Heart left ventricle (tissue), 16 donors: ENCODE data around the gene SLC23A3. TPM values are rescaled to one million over a fixed set of nuclear protein-coding genes. Genes with fewer than 3 reads are reported as not detected.
A peak's percentile ranks its signal among the peaks of the same experiment; 100 is the strongest.

ENCODE experiments used
- ATAC-seq, 4 donors: fragments of 200-7000 bp; cut with Tn5 transposase; one replicate each; pipeline ENCODE4 v1.9.1; 2020 to 2022; ENCODE audit warnings: moderate library complexity in 4 of 4, mild to moderate bottlenecking in 3 of 4, moderate number of reproducible peaks in 1 of 4
- DNase-seq, 5 donors: peaks; one replicate each; pipeline ENCODE4 v3.0.0-alpha.2; 2020
- H3K27ac ChIP-seq, 12 donors: fragments of 200-600 bp; sonication (generic) in 4 of 12; one replicate each; pipeline versions ENCODE4 v1.5.0 to v1.8.0; 2016 to 2022; ENCODE audit warnings: mild to moderate bottlenecking in 2 of 12
- H3K27me3 ChIP-seq, 9 donors: fragments of 200-600 bp; sonication (generic) in 2 of 9; one replicate each; pipeline versions ENCODE4 v1.5.1 to v1.8.0; 2016 to 2022; ENCODE audit warnings: mild to moderate bottlenecking in 3 of 9
- H3K36me3 ChIP-seq, 9 donors: fragments of 200-600 bp; sonication (generic) in 2 of 9; one replicate each; pipeline versions ENCODE4 v1.5.0 to v1.8.0; 2018 to 2022; ENCODE audit warnings: mild to moderate bottlenecking in 2 of 9
- H3K4me1 ChIP-seq, 12 donors: fragments of 200-600 bp; sonication (generic) in 4 of 12; one replicate each; pipeline versions ENCODE4 v1.5.0 to v1.8.0; 2016 to 2022; ENCODE audit warnings: mild to moderate bottlenecking in 3 of 12
- H3K4me3 ChIP-seq, 12 donors: fragments of 200-600 bp; sonication (generic) in 4 of 12; one replicate each; pipeline versions ENCODE4 v1.5.0 to v1.8.0; 2017 to 2022; ENCODE audit warnings: mild to moderate bottlenecking in 9 of 12, moderate library complexity in 4 of 12
- H3K9me3 ChIP-seq, 12 donors: fragments of 200-600 bp; sonication (generic) in 4 of 12; one replicate each; pipeline versions ENCODE4 v1.5.0 to v1.8.0; 2016 to 2022; ENCODE audit warnings: mild to moderate bottlenecking in 1 of 12
- CTCF ChIP-seq, 12 donors: fragments of 200-600 bp; sonication (generic) in 4 of 12; IDR thresholded peaks; one replicate each; pipeline versions ENCODE4 v1.5.0 to v1.8.0; 2018 to 2022; ENCODE audit warnings: antibody characterized with exemption in 12 of 12, mild to moderate bottlenecking in 5 of 12
- POLR2A ChIP-seq, 2 donors: fragments of 450-650 bp; IDR thresholded peaks; one replicate each; pipeline ENCODE4 v1.6.1; 2017; ENCODE audit warnings: antibody characterized with exemption in 2 of 2, mild to moderate bottlenecking in 2 of 2, moderate library complexity in 2 of 2
- whole genome bisulfite sequencing, 4 donors: extraction: QIAGEN DNeasy Blood & Tissue Kit in 2 of 4; methylation state at CpG; one replicate each; pipeline versions ENCODE4 v1.1.5 to v1.1.7; 2013 to 2018; 5-methylcytosine and 5-hydroxymethylcytosine counted together
- intact Hi-C, 10 donors: fragments of 100-400 bp; cut with DNase I; formaldehyde crosslinking; loops; one replicate each; pipeline versions ENCODE4 v1.11.1 to v1.14.2; 2022
- polyA plus RNA-seq, 2 donors: library from polyadenylated mRNA; stranded (reverse); fragments of 200-250 nt; gene quantifications; one replicate each; pipeline ENCODE4 v1.2.3, GENCODE V29; 2013
- total RNA-seq, 9 donors: library from RNA; depleted of rRNA in 2 of 9; stranded (reverse); fragments of >200 nt in 2 of 9; fragmentation: NEBNext Ultra II Directional in 3 of 9; extraction: Animal tissue kit (Norgen Biotek cat#: 25700) in 3 of 9; gene quantifications; one replicate each; pipeline versions ENCODE4 v1.1.0 to v1.2.4, GENCODE V29; 2016 to 2023
- donor health status: ischemic (EF 13 %, LVEDD 7.1; RV severe dilation, severe dysfunction).
- donor health status: healthy with polysubstance abuse.
- donor health status: DM: no; HTN: yes; CAD: no.
- donor health status: DM: no; HTN: no; CAD: no.
- donor health status: ischemic (EF 25% LVEDD 6.9; RV normal size, moderate dysfunction).
- donor health status: ischemic (EF 25% LVEDD 5.7; RV mildly dilated, moderate dysfunction).
- donor health status: healthy.
- donor health status: DM: yes; HTN: yes; CAD: no.
- donor health status: ischemic (EF 35%, LVEDD 5.7; RV mildly dilated, moderate dysfunction).
- donor health status: nonischemic (EF 11% LVEDD 7.7; RV severe dilation, severe dysfunction).
- donor health status: DM: yes; HTN: yes; CAD: no.
- donor health status: PGD.
- donor health status: ischemic (EF 29% LVEDD 5.4; RV normal size, mild dysfunction).
- donor health status: nonischemic (EF 23%, LVEDD 6.1; RV moderate dilation, normal function).

SLC23A3 gene
- total and polyA plus RNA-seq, 11 donors: 0.12 to 0.92 (median 0.44) TPM; not detected in 1

DNA sequence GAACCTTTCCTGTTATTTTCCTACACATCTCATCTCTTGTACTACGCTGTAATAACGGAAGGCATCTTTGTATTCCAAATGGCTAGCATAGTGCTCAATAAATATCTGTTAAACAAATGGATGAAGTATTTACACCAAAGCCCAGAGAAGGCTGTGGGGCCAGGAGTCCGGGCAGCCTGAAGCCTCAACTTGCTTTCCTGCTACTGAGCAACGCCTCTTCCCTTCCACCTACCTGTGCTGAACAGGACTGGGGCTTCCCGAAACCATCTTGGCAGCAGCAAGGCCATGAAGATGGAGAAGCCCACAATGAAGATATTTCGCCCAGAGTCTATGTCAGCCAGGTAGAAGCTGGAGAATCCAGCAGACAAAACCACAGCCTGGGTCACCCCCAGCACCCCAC, 6.7 kb downstream of the SLC23A3 start:
- intact Hi-C loops: loop anchor here in 6 of 10 donors (5.0 to 10.0 kb wide), 3 partner anchors 44 to 222 kb away; partner anchors contain the start of genes DNPEP (in 3 of the 6) and ZFAND2B (in 3 of the 6)
- DNase-seq (no peak), ATAC-seq (no peak)
- Histone ChIP-seq H3K27ac (no peak overlapping the region), H3K4me1 (peaks cover 0 to 15% (median 10%) of the 10 kb centered on the region in 12 donors), H3K27me3 (no peaks in the 10 kb centered on the region), H3K9me3 (no peaks in the 10 kb centered on the region), H3K36me3 (no peaks in the 10 kb centered on the region), H3K4me3 (no peak overlapping the region)
- 92 to 97% (median 95%) methylated on average over 6 of the region's 6 CpGs for WGBS, 4 donors
- TF ChIP-seq CTCF (IDR thresholded peaks at IDR 0.05) (no peak), POLR2A (IDR thresholded peaks at IDR 0.05) (no peak)

DNA sequence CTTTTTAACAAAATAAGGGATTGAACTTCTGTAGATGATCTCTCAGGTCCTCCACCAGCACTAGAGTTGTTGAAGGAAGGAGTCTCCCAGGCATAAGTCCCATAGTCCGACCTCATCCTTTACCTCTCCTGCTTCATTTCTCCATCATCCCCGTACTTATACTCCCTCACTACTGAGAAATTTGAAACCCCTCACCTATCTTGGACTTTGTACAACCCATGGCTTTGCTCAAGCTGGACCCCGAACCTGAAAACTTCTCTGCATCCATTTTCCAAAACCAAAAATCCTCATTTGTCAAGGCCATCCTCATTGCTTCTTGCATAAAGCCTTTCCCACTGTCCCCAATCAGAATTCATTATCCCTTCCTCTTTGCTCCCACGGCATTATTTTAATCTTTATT, 8.7 kb downstream of the SLC23A3 start:
- Histone ChIP-seq H3K9me3 (no peaks in the 10 kb centered on the region), H3K27me3 (no peaks in the 10 kb centered on the region), H3K4me3 (peak overlapping the region in 11 of 12 donors; percentile 42 to 88 (median 69)), H3K36me3 (peaks cover 0 to 16% (median 15%) of the 10 kb centered on the region in 9 donors), H3K4me1 (peaks cover 0 to 15% (median 10%) of the 10 kb centered on the region in 12 donors), H3K27ac (peak overlapping the region in 11 of 12 donors; percentile 88 to 99 (median 95))
- ATAC-seq (no peak), DNase-seq (no peak)
- WGBS, 4 donors: 67 to 76% (median 72%) methylated on average over 4 of the region's 4 CpGs
- no peak for TF ChIP-seq CTCF (IDR thresholded peaks at IDR 0.05)
- no peak for TF ChIP-seq POLR2A (IDR thresholded peaks at IDR 0.05)
- intact Hi-C loops: loop anchor here in 8 of 10 donors (2.0 to 10.0 kb wide), 7 partner anchors 16 to 224 kb away; partner anchors contain the start of genes ZFAND2B (in 4 of the 8), DNPEP (in 3 of the 8) and CNPPD1 (in 1 of the 8)

DNA sequence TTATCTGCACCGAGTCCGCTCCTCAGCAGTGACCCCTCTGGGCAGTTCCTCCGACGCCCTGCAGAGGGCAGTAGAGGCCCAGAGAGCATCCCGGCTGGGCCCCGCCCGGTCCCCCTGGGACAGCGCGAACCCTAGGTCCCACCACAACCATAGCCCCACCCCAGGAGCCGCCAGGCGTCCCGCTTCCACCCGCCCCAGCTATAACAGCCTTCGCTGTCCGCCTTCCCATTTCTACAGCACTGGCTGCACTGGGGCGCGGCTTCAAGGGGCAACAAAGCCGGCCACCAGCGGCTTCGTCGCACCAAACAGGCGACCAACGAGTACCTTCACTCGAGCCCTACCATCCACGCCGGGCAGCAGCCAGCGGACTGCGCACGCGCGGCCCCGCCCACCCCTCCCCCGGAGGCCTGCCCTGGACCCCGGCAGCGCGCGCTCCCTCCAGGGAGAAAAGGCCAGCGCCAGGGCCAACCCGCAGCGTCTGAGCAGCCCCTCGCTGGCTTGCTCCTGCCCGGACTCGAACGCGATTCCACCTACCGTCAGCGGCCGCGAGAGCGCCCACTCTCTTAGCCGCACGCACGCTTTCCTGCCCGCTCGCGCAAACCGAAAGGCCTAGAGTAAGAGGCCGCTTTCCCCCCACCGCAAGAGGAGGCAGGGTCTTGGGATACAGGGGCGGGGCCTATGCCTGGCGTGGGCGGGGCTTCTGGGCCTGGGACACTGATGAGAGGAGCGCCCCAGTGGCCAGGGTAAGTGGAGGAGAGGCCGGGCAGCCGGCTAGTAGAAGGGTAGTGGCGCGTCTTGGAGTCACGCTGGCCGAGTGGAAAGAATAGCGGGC, 9.4 kb downstream of the SLC23A3 start, which contains the start of gene NHEJ1:
TSS of gene NHEJ1 (minus strand) at position 630 of the 832 bp plus-strand sequence. CDS start 2,453 bp downstream, outside the sequence.
- Histone ChIP-seq H3K27ac (peak within 1 kb of the TSS; percentile 88 to 99 (median 95)), H3K4me3 (peak within 1 kb of the TSS; percentile 42 to 88 (median 68)), H3K9me3 (no peaks in the 10 kb centered on the region), H3K27me3 (no peaks in the 10 kb centered on the region), H3K4me1 (peaks cover 0 to 15% (median 10%) of the 10 kb centered on the region in 12 donors), H3K36me3 (peaks cover 0 to 23% (median 22%) of the 10 kb centered on the region in 9 donors)
- TF ChIP-seq POLR2A (IDR thresholded peaks at IDR 0.05) (peak in 1 of 2 donors; percentile 64), CTCF (IDR thresholded peaks at IDR 0.05) (peak; percentile 98 to 100 (median 99))
- peak; percentile 95 to 98 (median 96) for DNase-seq
- 0 to 3% (median 1%) methylated on average over 29 to 70 of the region's 70 CpGs for WGBS, 4 donors
- intact Hi-C loops: loop anchor here (1.0 to 10.0 kb wide), 12 partner anchors 11 to 224 kb away; partner anchors contain the start of genes ZFAND2B (in 4 of the 10), DNPEP (in 3 of the 10), CNPPD1 (in 1 of the 10) and RETREG2 (in 1 of the 10)
- ATAC-seq: peak; percentile 96 to 98 (median 98)
